ENCODE measurements around the gene PAIP1.

The PAIP1 gene

DNA sequence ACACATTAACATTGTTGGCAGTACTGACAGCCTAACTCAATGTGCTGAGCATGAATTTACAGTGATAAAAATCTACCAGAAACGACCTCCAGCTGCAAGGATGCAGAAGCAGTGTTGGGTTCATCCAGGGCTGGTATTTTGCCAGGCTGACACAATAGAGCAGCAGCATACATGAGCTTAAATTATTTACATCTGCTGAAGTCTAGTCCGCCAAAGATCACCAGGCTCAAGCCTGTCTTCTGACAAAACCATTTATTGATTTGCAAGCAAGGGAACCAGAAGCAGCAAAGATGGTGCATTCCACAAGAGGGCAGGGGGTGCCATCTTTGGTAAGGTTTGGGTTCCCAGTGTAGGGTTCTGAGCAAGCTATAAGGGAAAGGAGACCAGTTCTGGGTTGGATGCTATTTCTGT lies 33.2 kb downstream of the PAIP1 start:
- Histone ChIP-seq H2BK120ac (ENCODE audit: low read depth, low read length) (no peak overlapping the region), H4K8ac (ENCODE audit: low read depth, low read length) (no peak overlapping the region), H3K79me1 (ENCODE audit: low read length) (no peaks in the 10 kb centered on the region), H3K4me3 (ENCODE audit: low read length) (no peak overlapping the region), H2BK5ac (ENCODE audit: low read length) (no peak overlapping the region), H3K4me2 (ENCODE audit: low read length) (no peak overlapping the region), H3K18ac (ENCODE audit: low read length) (no peak overlapping the region), H3K4ac (ENCODE audit: low read depth, low read length) (no peak overlapping the region), H4K5ac (ENCODE audit: low read length) (no peak overlapping the region), H3K9ac (ENCODE audit: low read length) (no peak overlapping the region), H3K27me3 (ENCODE audit: insufficient read depth, low read length, poor library complexity) (no peaks in the 10 kb centered on the region), H3K23ac (ENCODE audit: low read length) (no peak overlapping the region), H3K56ac (ENCODE audit: low read length) (no peak overlapping the region), H2AK5ac (ENCODE audit: low read length) (no peak overlapping the region), H3K4me1 (ENCODE audit: control insufficient read depth, low read depth, low read length) (no peaks in the 10 kb centered on the region), H3K27ac (ENCODE audit: low read depth, low read length) (no peak overlapping the region), H3K79me2 (ENCODE audit: control insufficient read depth, insufficient read depth, low read length) (no peaks in the 10 kb centered on the region), H2BK15ac (replicated peaks; ENCODE audit: low read depth) (no peak overlapping the region), H3K36me3 (ENCODE audit: control insufficient read depth, insufficient read depth, low read length) (peaks cover 8% of the 10 kb centered on the region)
- no peak for DNase-seq
- WGBS (ENCODE audit: extremely low coverage, insufficient coverage, low lambda C conversion rate) = no CpG with 5 or more reads among the region's 2 CpGs

- H3K79me1 ChIP-seq (ENCODE audit: low read length) = no peaks in the 10 kb centered on the region
- H3K4me1 ChIP-seq (ENCODE audit: control insufficient read depth, low read depth, low read length) = no peaks in the 10 kb centered on the region
- no peak overlapping the region for H3K18ac ChIP-seq (ENCODE audit: low read length)
- H3K27ac ChIP-seq (ENCODE audit: low read depth, low read length) = no peak overlapping the region
- no peak overlapping the region for H3K56ac ChIP-seq (ENCODE audit: low read length)
- H2BK15ac ChIP-seq (replicated peaks; ENCODE audit: low read depth) = no peak overlapping the region
- H3K9ac ChIP-seq (ENCODE audit: low read length) = no peak overlapping the region
- no peak overlapping the region for H4K8ac ChIP-seq (ENCODE audit: low read depth, low read length)
- H3K23ac ChIP-seq (ENCODE audit: low read length) = no peak overlapping the region
- no peak overlapping the region for H2BK120ac ChIP-seq (ENCODE audit: low read depth, low read length)
- no peak overlapping the region for H4K5ac ChIP-seq (ENCODE audit: low read length)
- no peaks in the 10 kb centered on the region for H3K27me3 ChIP-seq (ENCODE audit: insufficient read depth, low read length, poor library complexity)
- H2BK5ac ChIP-seq (ENCODE audit: low read length) = no peak overlapping the region
- H3K4me3 ChIP-seq (ENCODE audit: low read length) = no peak overlapping the region
- no peak overlapping the region for H3K4ac ChIP-seq (ENCODE audit: low read depth, low read length)
- no peak for DNase-seq
- H3K36me3 ChIP-seq (ENCODE audit: control insufficient read depth, insufficient read depth, low read length) = peaks cover 6% of the 10 kb centered on the region
- no peaks in the 10 kb centered on the region for H3K79me2 ChIP-seq (ENCODE audit: control insufficient read depth, insufficient read depth, low read length)
- no peak overlapping the region for H2AK5ac ChIP-seq (ENCODE audit: low read length)
- WGBS (ENCODE audit: extremely low coverage, insufficient coverage, low lambda C conversion rate) = no CpG with 5 or more reads among the region's 1 CpG
- H3K4me2 ChIP-seq (ENCODE audit: low read length) = no peak overlapping the region
These were observed 36.3 kb downstream of the PAIP1 start for GRCh38 chr5:43520615-43521014.

- H4K5ac ChIP-seq (ENCODE audit: low read length) = no peak overlapping the region
- H3K4me3 ChIP-seq (ENCODE audit: low read length) = no peak overlapping the region
- H2BK120ac ChIP-seq (ENCODE audit: low read depth, low read length) = no peak overlapping the region
- no peaks in the 10 kb centered on the region for H3K27me3 ChIP-seq (ENCODE audit: insufficient read depth, low read length, poor library complexity)
- no peak for DNase-seq
- no peak overlapping the region for H2AK5ac ChIP-seq (ENCODE audit: low read length)
- H3K4ac ChIP-seq (ENCODE audit: low read depth, low read length) = no peak overlapping the region
- no peaks in the 10 kb centered on the region for H3K79me1 ChIP-seq (ENCODE audit: low read length)
- H2BK15ac ChIP-seq (replicated peaks; ENCODE audit: low read depth) = no peak overlapping the region
- peak overlapping the region; percentile 3 for H4K8ac ChIP-seq (ENCODE audit: low read depth, low read length)
- no CpG with 5 or more reads among the region's 1 CpG for WGBS (ENCODE audit: extremely low coverage, insufficient coverage, low lambda C conversion rate)
- no peaks in the 10 kb centered on the region for H3K36me3 ChIP-seq (ENCODE audit: control insufficient read depth, insufficient read depth, low read length)
- no peak overlapping the region for H3K23ac ChIP-seq (ENCODE audit: low read length)
- H3K56ac ChIP-seq (ENCODE audit: low read length) = peak overlapping the region; percentile 83
- H2BK5ac ChIP-seq (ENCODE audit: low read length) = no peak overlapping the region
- H3K9ac ChIP-seq (ENCODE audit: low read length) = peak overlapping the region; percentile 11
- H3K18ac ChIP-seq (ENCODE audit: low read length) = no peak overlapping the region
- no peak overlapping the region for H3K27ac ChIP-seq (ENCODE audit: low read depth, low read length)
- no peaks in the 10 kb centered on the region for H3K4me1 ChIP-seq (ENCODE audit: control insufficient read depth, low read depth, low read length)
- H3K79me2 ChIP-seq (ENCODE audit: control insufficient read depth, insufficient read depth, low read length) = peaks cover 5% of the 10 kb centered on the region
- H3K4me2 ChIP-seq (ENCODE audit: low read length) = no peak overlapping the region
These were observed 41.2 kb downstream of the PAIP1 start for GRCh38 chr5:43515678-43516048.

- Histone ChIP-seq H3K56ac (ENCODE audit: low read length) (peak within 1 kb of the TSS; percentile 91), H4K8ac (ENCODE audit: low read depth, low read length) (peak within 1 kb of the TSS; percentile 3), H3K36me3 (ENCODE audit: control insufficient read depth, insufficient read depth, low read length) (no peaks in the 10 kb centered on the region), H3K9ac (ENCODE audit: low read length) (peak within 1 kb of the TSS; percentile 85), H3K79me1 (ENCODE audit: low read length) (no peaks in the 10 kb centered on the region), H3K4me2 (ENCODE audit: low read length) (peak within 1 kb of the TSS; percentile 52), H3K4ac (ENCODE audit: low read depth, low read length) (no peak within 1 kb of the TSS), H2AK5ac (ENCODE audit: low read length) (no peak within 1 kb of the TSS), H2BK5ac (ENCODE audit: low read length) (no peak within 1 kb of the TSS), H4K5ac (ENCODE audit: low read length) (peak within 1 kb of the TSS; percentile 85), H3K27me3 (ENCODE audit: insufficient read depth, low read length, poor library complexity) (no peaks in the 10 kb centered on the region), H3K18ac (ENCODE audit: low read length) (peak within 1 kb of the TSS; percentile 70), H2BK120ac (ENCODE audit: low read depth, low read length) (no peak within 1 kb of the TSS), H3K79me2 (ENCODE audit: control insufficient read depth, insufficient read depth, low read length) (peaks cover 5% of the 10 kb centered on the region), H3K27ac (ENCODE audit: low read depth, low read length) (peak within 1 kb of the TSS; percentile 70), H3K23ac (ENCODE audit: low read length) (no peak within 1 kb of the TSS), H3K4me1 (ENCODE audit: control insufficient read depth, low read depth, low read length) (no peaks in the 10 kb centered on the region), H3K4me3 (ENCODE audit: low read length) (peak within 1 kb of the TSS; percentile 79), H2BK15ac (replicated peaks; ENCODE audit: low read depth) (no peak within 1 kb of the TSS)
- peak; percentile 98 for DNase-seq
- WGBS (ENCODE audit: extremely low coverage, insufficient coverage, low lambda C conversion rate) = no CpG with 5 or more reads among the region's 35 CpGs
These were observed 41.8 kb downstream of the PAIP1 start, which contains the start of gene C5orf34 for GRCh38 chr5:43514816-43515677. Gene C5orf34 (minus strand): TSS chr5:43515148. CDS start chr5:43509339, 5,809 bp downstream.

DNA sequence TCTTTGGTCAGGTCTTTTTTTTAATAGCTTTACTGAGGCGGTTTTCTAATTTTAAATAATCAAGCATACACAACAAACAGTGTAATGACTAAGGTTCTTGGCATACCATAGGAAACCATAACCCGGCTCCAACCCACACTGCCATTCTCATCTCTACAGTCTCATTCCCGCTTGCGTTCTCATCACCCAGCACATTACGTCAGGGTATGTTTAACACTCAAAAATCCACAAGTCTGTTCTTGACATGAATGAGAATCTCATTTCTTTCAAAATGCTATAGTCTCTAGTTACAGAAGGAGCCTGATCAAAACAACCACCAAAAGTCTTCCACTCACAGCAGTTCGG lies 42.4 kb downstream of the PAIP1 start:
- no CpG with 5 or more reads among the region's 6 CpGs for WGBS (ENCODE audit: extremely low coverage, insufficient coverage, low lambda C conversion rate)
- H3K27me3 ChIP-seq (ENCODE audit: insufficient read depth, low read length, poor library complexity) = no peaks in the 10 kb centered on the region
- no peak overlapping the region for H2BK5ac ChIP-seq (ENCODE audit: low read length)
- H3K27ac ChIP-seq (ENCODE audit: low read depth, low read length) = peak overlapping the region; percentile 70
- H4K5ac ChIP-seq (ENCODE audit: low read length) = no peak overlapping the region
- no peak overlapping the region for H4K8ac ChIP-seq (ENCODE audit: low read depth, low read length)
- H3K4ac ChIP-seq (ENCODE audit: low read depth, low read length) = no peak overlapping the region
- peak overlapping the region; percentile 79 for H3K4me3 ChIP-seq (ENCODE audit: low read length)
- no peaks in the 10 kb centered on the region for H3K4me1 ChIP-seq (ENCODE audit: control insufficient read depth, low read depth, low read length)
- peaks cover 5% of the 10 kb centered on the region for H3K79me2 ChIP-seq (ENCODE audit: control insufficient read depth, insufficient read depth, low read length)
- no peak overlapping the region for H2AK5ac ChIP-seq (ENCODE audit: low read length)
- H2BK15ac ChIP-seq (replicated peaks; ENCODE audit: low read depth) = no peak overlapping the region
- no peaks in the 10 kb centered on the region for H3K36me3 ChIP-seq (ENCODE audit: control insufficient read depth, insufficient read depth, low read length)
- peak overlapping the region; percentile 70 for H3K18ac ChIP-seq (ENCODE audit: low read length)
- no peaks in the 10 kb centered on the region for H3K79me1 ChIP-seq (ENCODE audit: low read length)
- H2BK120ac ChIP-seq (ENCODE audit: low read depth, low read length) = no peak overlapping the region
- H3K23ac ChIP-seq (ENCODE audit: low read length) = no peak overlapping the region
- H3K9ac ChIP-seq (ENCODE audit: low read length) = peak overlapping the region; percentile 85
- peak overlapping the region; percentile 91 for H3K56ac ChIP-seq (ENCODE audit: low read length)
- no peak for DNase-seq
- H3K4me2 ChIP-seq (ENCODE audit: low read length) = peak overlapping the region; percentile 37
